ENCODE data around the gene GH1.
"Not testable (repeated sequence)": the region's sequence is repeated elsewhere in the genome, so short reads cannot be mapped to it uniquely, and the experiment has no call there.

Gene GH1

DNA sequence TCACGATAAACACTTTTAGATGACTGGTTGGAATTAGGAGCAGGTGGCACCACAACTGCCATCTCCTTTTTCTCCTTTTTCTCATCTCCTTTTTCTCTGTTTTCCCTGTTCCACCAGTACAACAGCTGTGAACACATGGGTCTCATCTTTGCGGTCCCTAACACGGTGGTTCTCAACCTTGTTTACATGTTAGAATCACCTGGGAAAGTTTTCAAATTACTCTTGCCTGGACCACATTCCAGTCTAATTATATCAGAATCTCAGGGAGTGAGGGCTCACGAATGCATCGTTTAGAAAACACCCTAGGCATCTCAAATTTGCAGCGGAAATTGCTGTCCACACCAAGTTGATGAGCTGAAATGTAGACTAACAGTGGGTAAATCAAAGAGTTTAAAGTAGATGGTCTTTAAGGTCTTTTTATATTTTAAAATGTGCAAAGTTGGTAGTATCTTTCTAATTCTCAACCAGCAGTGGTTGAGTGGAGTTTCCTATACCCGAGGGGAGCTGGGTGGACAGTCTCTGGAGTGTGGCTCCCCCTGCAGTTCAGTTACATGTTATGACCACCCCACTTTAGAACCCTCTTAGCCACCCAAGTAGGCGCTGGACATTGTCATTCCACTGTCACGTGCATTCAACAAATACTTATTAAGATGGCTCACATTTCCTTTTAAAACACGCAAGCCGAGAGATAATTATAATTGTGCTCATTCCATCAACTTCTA is 26.2 kb downstream of the GH1 start:
- not testable (repeated sequence) for H3K4me3 ChIP-seq (ENCODE audit: low read length, poor library complexity, severe bottlenecking); H3K4me1 ChIP-seq (ENCODE audit: insufficient read depth, low read length, poor library complexity, severe bottlenecking); H3K27me3 ChIP-seq (ENCODE audit: insufficient read depth, low read length, poor library complexity, severe bottlenecking); H3K79me2 ChIP-seq (ENCODE audit: insufficient read depth, low read length); H4K20me1 ChIP-seq (ENCODE audit: insufficient read depth, low read length, poor library complexity, severe bottlenecking); H3K4me2 ChIP-seq (ENCODE audit: low read depth, low read length, poor library complexity, severe bottlenecking); H2AFZ ChIP-seq (ENCODE audit: low read length); H3K36me3 ChIP-seq (ENCODE audit: insufficient read depth, low read length); H3K9me2 ChIP-seq (replicated peaks; ENCODE audit: low read depth, low read length); H3K9me3 ChIP-seq (ENCODE audit: insufficient read depth, low read depth, low read length); H3F3A ChIP-seq (ENCODE audit: low read depth); H3K9ac ChIP-seq (ENCODE audit: low read depth, low read length, poor library complexity, severe bottlenecking)
- TF ChIP-seq CTCF (conservative IDR thresholded peaks at IDR 0.05; ENCODE audit: low read length) = peak; percentile 61

DNA sequence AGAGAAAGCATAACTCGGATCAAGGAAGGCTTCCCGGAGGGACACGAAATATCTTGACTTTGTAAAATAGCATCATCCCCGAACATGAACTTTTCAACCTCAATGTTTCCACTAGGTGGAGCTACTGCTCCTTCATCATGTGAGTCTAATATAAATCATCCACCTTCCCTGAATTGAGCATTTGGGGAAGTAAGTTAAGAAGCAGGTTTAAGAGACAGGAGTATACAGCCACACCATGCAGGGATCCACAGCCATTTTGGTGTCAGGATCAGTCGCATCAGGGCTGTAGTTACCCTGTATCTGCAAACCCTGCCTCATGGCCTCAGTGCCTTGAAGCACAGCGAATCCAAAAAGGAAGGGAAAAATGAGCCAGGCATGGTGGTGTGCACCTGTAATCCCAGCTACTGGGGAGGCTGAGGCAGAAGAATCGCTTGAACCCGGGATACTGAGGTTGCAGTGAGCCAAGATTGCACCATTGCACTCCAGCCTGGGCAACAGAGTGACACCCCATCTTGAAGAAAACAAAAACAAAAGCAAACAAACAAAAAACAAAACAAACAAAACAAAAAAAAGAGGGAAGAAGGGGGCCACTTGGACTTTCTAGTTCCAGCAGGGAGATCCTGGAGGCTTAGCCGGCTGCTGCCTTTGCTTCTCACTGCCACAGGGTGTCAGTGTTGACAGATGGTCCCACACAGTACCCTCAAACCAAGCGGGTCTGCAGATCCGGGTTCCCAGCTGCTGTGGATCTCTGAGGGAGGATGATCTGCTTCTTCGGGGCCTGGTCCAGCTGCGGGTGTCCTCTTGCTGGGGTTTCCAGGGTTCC is 29.4 kb downstream of the GH1 start:
- not testable (repeated sequence) for H3K79me2 ChIP-seq (ENCODE audit: insufficient read depth, low read length); H2AFZ ChIP-seq (ENCODE audit: low read length); H3K9me2 ChIP-seq (replicated peaks; ENCODE audit: low read depth, low read length); H3K9me3 ChIP-seq (ENCODE audit: insufficient read depth, low read depth, low read length); H3K27me3 ChIP-seq (ENCODE audit: insufficient read depth, low read length, poor library complexity, severe bottlenecking); H4K20me1 ChIP-seq (ENCODE audit: insufficient read depth, low read length, poor library complexity, severe bottlenecking); H3K9ac ChIP-seq (ENCODE audit: low read depth, low read length, poor library complexity, severe bottlenecking); H3K36me3 ChIP-seq (ENCODE audit: insufficient read depth, low read length); H3K4me1 ChIP-seq (ENCODE audit: insufficient read depth, low read length, poor library complexity, severe bottlenecking); H3K4me3 ChIP-seq (ENCODE audit: low read length, poor library complexity, severe bottlenecking); H3F3A ChIP-seq (ENCODE audit: low read depth)
- TF ChIP-seq CTCF (conservative IDR thresholded peaks at IDR 0.05; ENCODE audit: low read length) = peak; percentile 45
- peak overlapping the region; percentile 24 for H3K4me2 ChIP-seq (ENCODE audit: low read depth, low read length, poor library complexity, severe bottlenecking)

- H3K4me2 ChIP-seq (ENCODE audit: low read depth, low read length, poor library complexity, severe bottlenecking); H3K36me3 ChIP-seq (ENCODE audit: insufficient read depth, low read length); H2AFZ ChIP-seq (ENCODE audit: low read length); H3K4me1 ChIP-seq (ENCODE audit: insufficient read depth, low read length, poor library complexity, severe bottlenecking); H3K9ac ChIP-seq (ENCODE audit: low read depth, low read length, poor library complexity, severe bottlenecking); H3K9me2 ChIP-seq (replicated peaks; ENCODE audit: low read depth, low read length); H3K27me3 ChIP-seq (ENCODE audit: insufficient read depth, low read length, poor library complexity, severe bottlenecking); H3K4me3 ChIP-seq (ENCODE audit: low read length, poor library complexity, severe bottlenecking); H3F3A ChIP-seq (ENCODE audit: low read depth); H4K20me1 ChIP-seq (ENCODE audit: insufficient read depth, low read length, poor library complexity, severe bottlenecking); H3K9me3 ChIP-seq (ENCODE audit: insufficient read depth, low read depth, low read length); H3K79me2 ChIP-seq (ENCODE audit: insufficient read depth, low read length): not testable (repeated sequence)
These were observed 33.5 kb downstream of the GH1 start for GRCh38 chr17:63885119-63885518.

DNA sequence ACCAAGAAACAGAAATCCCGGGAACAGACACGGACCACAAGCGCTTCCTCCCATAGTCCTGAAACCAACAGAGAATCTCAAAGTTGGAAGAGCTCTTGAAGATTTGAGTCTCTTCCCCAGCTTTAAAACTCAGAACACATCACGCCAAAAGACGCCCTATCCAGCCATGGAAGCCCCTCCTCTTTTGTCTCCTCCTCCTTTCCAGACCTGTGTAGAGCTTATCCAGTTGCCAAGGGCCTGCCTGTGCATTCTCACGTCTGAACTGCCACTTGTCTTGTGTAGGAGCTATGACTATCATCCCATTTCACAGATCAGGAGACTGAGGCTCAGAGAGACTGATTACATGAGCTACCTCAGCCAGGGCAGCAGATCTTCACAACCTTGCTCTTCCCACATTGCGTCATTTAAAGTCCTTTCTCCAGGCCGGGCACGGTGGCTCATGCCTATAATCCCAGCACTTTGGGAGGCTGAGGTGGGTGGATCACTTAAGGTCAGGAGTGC is 36.0 kb downstream of the GH1 start:
- H3F3A ChIP-seq (ENCODE audit: low read depth); H3K9ac ChIP-seq (ENCODE audit: low read depth, low read length, poor library complexity, severe bottlenecking); H3K4me2 ChIP-seq (ENCODE audit: low read depth, low read length, poor library complexity, severe bottlenecking); H4K20me1 ChIP-seq (ENCODE audit: insufficient read depth, low read length, poor library complexity, severe bottlenecking); H3K79me2 ChIP-seq (ENCODE audit: insufficient read depth, low read length); H3K4me3 ChIP-seq (ENCODE audit: low read length, poor library complexity, severe bottlenecking); H3K9me3 ChIP-seq (ENCODE audit: insufficient read depth, low read depth, low read length); H3K36me3 ChIP-seq (ENCODE audit: insufficient read depth, low read length); H3K4me1 ChIP-seq (ENCODE audit: insufficient read depth, low read length, poor library complexity, severe bottlenecking); H3K9me2 ChIP-seq (replicated peaks; ENCODE audit: low read depth, low read length); H2AFZ ChIP-seq (ENCODE audit: low read length); H3K27me3 ChIP-seq (ENCODE audit: insufficient read depth, low read length, poor library complexity, severe bottlenecking): not testable (repeated sequence)
